ENCODE results near the gene SIGLEC10.

SIGLEC10 gene

DNA sequence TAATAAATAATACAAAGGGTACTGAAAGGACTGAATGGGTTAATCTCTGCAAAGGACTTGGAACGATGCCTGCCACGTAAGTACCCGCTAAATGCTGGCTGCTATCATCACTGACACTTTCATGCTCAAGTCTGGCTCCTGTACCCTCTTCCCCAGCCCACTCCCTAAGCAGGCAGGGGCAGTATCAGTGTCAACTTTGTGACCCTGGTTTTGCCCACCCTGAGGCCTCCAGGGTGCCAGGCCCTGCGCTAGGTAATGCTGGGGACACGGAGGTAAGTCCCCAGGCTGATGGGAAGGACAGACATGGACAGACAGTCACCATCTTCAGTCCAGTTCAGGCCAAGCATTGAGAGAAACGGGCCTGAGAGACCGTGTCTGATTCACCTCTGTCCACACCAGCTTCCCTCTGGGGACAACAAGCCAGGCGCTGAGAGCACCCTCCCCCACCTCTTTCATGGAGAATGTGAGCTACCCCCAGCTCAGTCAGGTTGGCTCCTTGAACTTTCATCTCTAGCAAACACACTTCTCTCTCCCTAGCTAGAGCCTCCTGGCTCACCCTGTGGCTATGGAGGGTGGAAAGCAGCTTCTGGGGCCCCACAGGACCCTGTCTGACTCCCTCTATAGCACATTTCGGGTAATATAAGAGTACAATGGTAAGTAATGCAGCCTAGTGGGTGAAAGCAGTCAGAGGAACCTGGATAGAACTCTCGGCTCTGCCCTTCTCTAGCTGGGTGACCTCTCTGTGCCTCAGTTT lies 52.1 kb downstream of the SIGLEC10 start:
- DNase-seq = no peak

- DNase-seq = no peak
Measured at GRCh38 chr19:51364200-51365106, 53.0 kb downstream of the SIGLEC10 start.

DNA sequence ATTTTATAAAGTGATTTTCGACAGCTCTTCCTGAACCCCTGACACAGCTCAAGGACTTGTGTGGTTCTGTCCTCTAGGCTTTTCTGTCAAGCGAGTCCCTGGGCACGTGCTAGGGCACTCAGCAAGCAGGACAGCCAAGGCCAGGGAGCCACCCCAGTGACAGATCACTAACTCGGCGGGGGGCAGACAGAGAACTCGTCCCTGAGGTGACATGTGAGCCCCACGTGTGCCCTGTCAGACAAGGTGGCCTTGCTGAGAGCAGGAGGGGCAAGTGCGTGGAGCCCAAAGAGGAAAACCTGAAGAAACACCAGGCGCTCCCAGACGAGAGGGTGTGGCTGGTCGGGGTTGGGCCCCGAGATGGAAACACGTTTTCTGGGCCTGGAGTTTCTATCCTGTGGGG lies 56.2 kb downstream of the SIGLEC10 start:
- DNase-seq = no peak

Measured in stimulated activated CD4-positive, alpha-beta T cell treated with anti-CD3 and anti-CD28 coated beads, Interleukin-2, amount 100 ng/mL, for 24 hours (primary cell).